ENCODE measurements around the gene TBC1D9. TPM values are rescaled to one million over a fixed set of nuclear protein-coding genes. Genes with fewer than 3 reads are reported as not detected.

The TBC1D9 gene
- total and polyA plus RNA-seq, 10 of the 15 experiments (the other 5 are each of a cell fraction or from before 2014, with no cell fraction given), result 0.87 to 14.9 (median 7.1) TPM

- FAIRE-seq (no peak), ATAC-seq (no peak), DNase-seq (ENCODE audit: low read depth, low spot score) (no peak)
- in situ Hi-C loops (cut with MboI), result no loop called here
- H3K4me3 ChIP-seq, result no peak overlapping the region
- RAD21 ChIA-PET (ENCODE audit: unreplicated experiment), result no interaction called here
- H3K9me3 ChIP-seq (replicated peaks; ENCODE audit: control insufficient read depth, insufficient read depth, low read length), result no peaks in the 10 kb centered on the region; the same call in 2 of the 3 replicates
- CTCF ChIA-PET, result no interaction called here
- TF ChIP-seq TCF12 (IDR thresholded peaks at IDR 0.05; ENCODE audit: low read depth, low read length), result no peak
- TF ChIP-seq HCFC1 (IDR thresholded peaks at IDR 0.05; ENCODE audit: low read length), result no peak
- TF ChIP-seq EP300 (IDR thresholded peaks at IDR 0.05; ENCODE audit: borderline replicate concordance in 1 of 2, control insufficient read depth in 1 of 2, low read depth in 2 of 2, low read length in 2 of 2), result no peak
- no peak for TF ChIP-seq IRF4 (IDR thresholded peaks at IDR 0.05; ENCODE audit: low read depth, low read length)
- no peak for TF ChIP-seq CBFB (IDR thresholded peaks at IDR 0.05; ENCODE audit: low read depth)
- no peak for TF ChIP-seq HDAC2 (IDR thresholded peaks at IDR 0.05)
- no peak for TF ChIP-seq SUPT20H (IDR thresholded peaks at IDR 0.05; ENCODE audit: borderline replicate concordance, control insufficient read depth, low read depth, low read length)
- TF ChIP-seq SMAD5 (IDR thresholded peaks at IDR 0.05; ENCODE audit: low read depth), result no peak
- no peak for TF ChIP-seq POLR2AphosphoS2 (IDR thresholded peaks at IDR 0.05; ENCODE audit: low read depth, low read length)
- TF ChIP-seq SUZ12 (IDR thresholded peaks at IDR 0.05; ENCODE audit: unreplicated experiment), result no peak
- TF ChIP-seq FOS (IDR thresholded peaks at IDR 0.05; ENCODE audit: borderline replicate concordance, extremely low read depth, insufficient read length), result no peak
- no peak for TF ChIP-seq TAF1 (IDR thresholded peaks at IDR 0.05; ENCODE audit: borderline replicate concordance, low read depth, low read length)
- TF ChIP-seq BRCA1 (IDR thresholded peaks at IDR 0.05; ENCODE audit: low read depth, low read length), result no peak
- TF ChIP-seq NFIC (IDR thresholded peaks at IDR 0.05; ENCODE audit: low read depth, low read length), result no peak
- no peak for TF ChIP-seq SMAD1 (IDR thresholded peaks at IDR 0.05; ENCODE audit: low read depth, partially characterized antibody)
- no peak for TF ChIP-seq MTA2 (IDR thresholded peaks at IDR 0.05; ENCODE audit: low read depth)
- TF ChIP-seq RELA (IDR thresholded peaks at IDR 0.05; ENCODE audit: borderline replicate concordance, partially characterized antibody), result no peak
- TF ChIP-seq E4F1 (IDR thresholded peaks at IDR 0.05; ENCODE audit: borderline replicate concordance, partially characterized antibody), result no peak
- H3K9ac ChIP-seq (ENCODE audit: control insufficient read depth, insufficient read depth, low read length), result no peak overlapping the region
- SMC1A ChIA-PET (ENCODE audit: uncharacterized antibody, unreplicated experiment), result no interaction called here
- H3K4me1 ChIP-seq (ENCODE audit: control insufficient read depth, insufficient read depth, low read length), result peaks cover 6% of the 10 kb centered on the region; the same call in 1 of the 2 replicates
- WGBS (ENCODE audit: insufficient coverage, insufficient replicate concordance, low lambda C conversion rate, missing lambda C conversion rate), result 66% methylated on average over 8 of the region's 8 CpGs
- H2AFZ ChIP-seq (ENCODE audit: control insufficient read depth, low read depth, low read length), result no peak overlapping the region
- H3K4me2 ChIP-seq (ENCODE audit: control insufficient read depth, insufficient read depth), result no peak overlapping the region; the same call in 1 of the 2 replicates
- no TSS peak for BruUV-seq (replicated peaks)
- H3K36me3 ChIP-seq (ENCODE audit: control insufficient read depth in 2 of 2, insufficient read depth in 2 of 2, low read length in 1 of 2), result no peaks in the 10 kb centered on the region; a peak in 1 of 4 replicates
- H3K27me3 ChIP-seq (replicated peaks in 1 of 2; ENCODE audit: control insufficient read depth in 2 of 2, insufficient read depth in 2 of 2, low read length in 1 of 2), result no peaks in the 10 kb centered on the region
- H4K20me1 ChIP-seq (ENCODE audit: control insufficient read depth, insufficient read depth), result no peaks in the 10 kb centered on the region
- no peaks in the 10 kb centered on the region for H3K79me2 ChIP-seq (ENCODE audit: control insufficient read depth, insufficient read depth, low read length)
- POLR2A ChIA-PET, result no interaction called here
- intact Hi-C loops (cut with micrococcal nuclease; ENCODE audit: unreplicated experiment), result no loop called here
- no peak overlapping the region for H3K27ac ChIP-seq (ENCODE audit: control insufficient read depth, insufficient read depth)
Observed at GRCh38 chr4:140705625-140706275, 50.4 kb downstream of the TBC1D9 start.
